MV-4-11 (cell line): ENCODE data around the gene RTP3.

ENCODE experiments used
- DNase-seq: peaks from one replicate; lab custom pipeline; 2025; lab: John Stamatoyannopoulos, UW

RTP3 gene

DNA sequence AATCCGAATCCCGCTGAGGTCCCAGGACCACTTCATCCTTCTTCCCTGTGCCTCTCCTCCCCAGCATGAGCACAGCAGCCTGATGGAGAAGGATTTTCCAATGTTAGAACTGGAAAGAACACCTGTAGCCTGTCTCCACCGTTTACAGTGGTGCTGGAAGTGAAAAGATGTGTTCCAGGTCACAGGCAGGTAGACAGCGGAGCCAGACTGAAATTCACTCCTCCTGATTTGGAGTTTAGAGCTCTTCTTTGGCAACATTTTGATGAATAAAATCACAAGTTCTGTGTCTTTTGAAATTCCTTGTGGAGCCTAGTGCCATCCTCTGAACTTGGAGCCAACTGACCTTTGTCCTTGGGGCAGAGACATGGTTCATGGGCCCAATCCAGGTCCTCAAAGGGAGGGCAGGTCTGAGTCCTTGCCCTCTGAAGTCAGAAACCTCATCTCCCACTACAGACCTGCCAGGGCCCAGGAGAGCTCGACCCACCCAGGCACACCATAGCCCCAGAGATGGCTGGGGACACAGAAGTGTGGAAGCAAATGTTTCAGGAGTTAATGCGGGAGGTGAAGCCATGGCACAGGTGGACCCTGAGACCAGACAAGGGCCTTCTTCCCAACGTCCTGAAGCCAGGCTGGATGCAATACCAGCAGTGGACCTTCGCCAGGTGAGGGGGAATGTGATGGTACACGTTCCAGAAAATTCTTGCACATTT lies at the start of gene RTP3:
TSS of gene RTP3 (plus strand) at position 421 of the 710 bp plus-strand sequence. CDS start at position 508, 87 bp downstream.
- no peak for DNase-seq

DNA sequence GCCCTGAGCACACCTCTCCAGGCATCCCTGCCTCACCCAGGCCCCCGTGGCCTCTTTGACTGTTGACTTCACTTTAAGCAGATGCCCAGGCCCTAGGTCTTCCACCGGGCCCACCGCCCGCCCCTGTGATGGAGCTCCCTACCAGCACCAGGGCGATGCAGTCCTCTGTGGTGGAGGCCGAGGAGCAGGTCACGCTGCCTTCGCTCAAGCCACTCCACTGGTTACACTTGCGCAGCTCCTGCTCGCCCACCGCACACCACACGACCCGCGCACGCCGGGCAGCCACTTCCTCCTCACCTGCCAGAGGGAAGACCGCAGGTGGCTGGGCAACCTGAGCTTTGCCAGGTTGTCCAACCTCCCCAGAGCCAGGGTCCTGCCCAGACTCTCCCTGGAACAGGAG lies 49.1 kb upstream of the RTP3 start:
- DNase-seq, result no peak

GRCh38 chr3:46449755-46450552 lies 47.8 kb upstream of the RTP3 start:
- DNase-seq, result no peak

GRCh38 chr3:46453526-46454208 lies 44.1 kb upstream of the RTP3 start:
- no peak for DNase-seq

DNA sequence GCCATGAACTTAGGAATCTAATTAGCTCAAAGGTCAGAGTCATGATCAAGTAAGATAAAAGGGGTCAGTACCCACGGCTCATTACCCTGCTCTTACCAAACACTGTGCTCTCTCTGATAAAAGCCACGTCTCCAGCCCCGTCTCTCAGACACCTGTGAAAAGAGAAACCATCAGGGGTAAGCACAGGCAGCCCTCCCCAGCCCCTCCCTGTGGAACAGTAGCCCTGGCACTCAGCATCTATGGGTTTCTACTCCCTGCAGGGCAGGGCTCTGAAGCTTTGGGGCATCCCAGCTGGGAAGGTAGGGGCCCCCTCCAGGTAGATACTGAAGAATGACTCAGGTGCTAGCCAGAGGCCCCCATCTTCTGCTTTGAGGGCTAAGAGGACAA lies 43.6 kb upstream of the RTP3 start:
- DNase-seq, result no peak

DNA sequence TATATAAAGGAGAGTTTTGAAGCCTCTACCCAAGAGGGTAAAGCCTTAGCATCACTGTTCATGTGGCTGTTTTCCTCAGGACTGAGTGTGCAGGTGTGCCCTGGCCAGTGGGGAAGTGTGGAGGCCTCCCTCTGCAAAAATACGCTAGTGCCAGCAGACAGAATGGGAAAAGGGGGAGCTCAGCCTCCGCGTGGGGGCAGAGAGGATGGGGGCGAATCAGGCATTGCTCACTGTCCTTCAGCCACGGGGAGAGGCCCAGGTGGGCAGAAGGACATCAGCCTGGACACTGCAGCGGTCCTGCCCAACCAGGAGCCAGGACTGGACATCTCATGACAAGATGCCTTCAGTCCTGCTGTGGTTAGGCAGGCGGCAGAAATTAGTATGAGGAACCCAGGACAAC lies 43.2 kb upstream of the RTP3 start:
- DNase-seq, result no peak

- no peak for DNase-seq
These were observed 42.3 kb upstream of the RTP3 start for GRCh38 chr3:46455231-46456115.

GRCh38 chr3:46456118-46456517 lies 41.7 kb upstream of the RTP3 start:
- no peak for DNase-seq

DNA sequence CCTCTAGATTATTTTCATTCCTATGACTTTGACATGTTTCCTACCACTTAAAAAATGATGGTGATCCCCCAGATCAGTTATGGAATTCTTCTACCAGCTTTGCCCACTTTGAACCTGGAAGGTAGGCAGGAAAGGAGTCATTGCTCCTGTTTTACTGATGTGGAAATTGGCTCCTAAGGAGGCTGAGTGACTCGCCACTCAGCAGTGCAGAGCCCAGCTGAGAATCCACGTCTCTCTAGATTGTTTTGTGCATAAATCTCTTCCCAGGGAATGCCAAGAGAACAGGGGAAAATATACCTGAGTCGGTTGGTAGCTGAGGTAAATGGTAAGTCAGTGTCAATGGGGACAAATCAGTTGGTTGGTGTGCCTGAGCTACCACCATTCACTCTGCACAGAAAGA lies 37.7 kb upstream of the RTP3 start:
- DNase-seq, result no peak

GRCh38 chr3:46462111-46462510 lies 35.7 kb upstream of the RTP3 start:
- DNase-seq, result peak; percentile 89

DNA sequence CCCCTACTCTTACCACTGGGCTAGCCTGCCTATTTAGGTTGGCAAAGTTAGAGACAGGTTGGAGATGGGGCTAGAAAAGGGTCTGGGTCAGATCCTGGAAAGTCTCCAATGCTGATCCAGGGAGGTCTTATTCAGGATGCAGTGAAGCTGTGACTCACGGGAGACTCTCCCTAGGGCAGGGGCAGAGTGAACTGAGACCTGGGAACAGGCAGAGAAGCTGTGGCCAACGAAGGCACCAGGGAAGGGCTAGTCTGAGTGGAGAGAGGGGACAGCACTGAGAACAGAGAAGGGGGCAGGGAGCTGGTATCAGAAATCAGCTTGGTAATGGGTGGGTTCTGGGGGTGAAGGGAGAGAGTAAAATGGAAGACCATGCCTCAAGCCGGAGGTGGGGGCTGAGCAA lies 35.3 kb upstream of the RTP3 start:
- DNase-seq, result no peak

- DNase-seq, result no peak
These were observed 34.5 kb upstream of the RTP3 start for GRCh38 chr3:46463120-46463867.

DNA sequence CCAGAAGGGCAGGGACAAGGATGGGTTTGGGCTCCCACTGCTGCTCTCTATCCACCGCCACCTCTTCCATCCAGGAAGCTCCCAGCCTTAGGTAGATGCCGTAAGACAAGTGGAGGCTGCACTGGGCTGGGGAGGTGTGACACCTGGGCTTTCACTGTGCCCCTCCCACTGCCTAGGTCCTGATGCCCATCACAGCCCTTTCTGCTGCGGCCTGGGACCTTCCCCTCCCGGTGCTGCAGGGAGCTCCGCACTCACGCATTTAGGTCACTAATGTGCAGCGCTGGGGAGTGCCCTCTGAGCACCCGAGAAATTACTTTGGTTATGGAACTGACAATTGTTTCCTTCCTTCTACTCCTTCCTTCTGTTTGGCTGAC lies 33.9 kb upstream of the RTP3 start:
- DNase-seq, result no peak

- DNase-seq, result no peak
These were observed 33.2 kb upstream of the RTP3 start, which contains the start of gene LTF for GRCh38 chr3:46464326-46465195. Gene LTF (minus strand): TSS chr3:46464905. CDS start chr3:46464867, 38 bp downstream.

GRCh38 chr3:46465196-46465520 lies 32.6 kb upstream of the RTP3 start:
- DNase-seq, result no peak

- no peak for DNase-seq
These were observed 31.5 kb upstream of the RTP3 start for GRCh38 chr3:46466273-46466672.

GRCh38 chr3:46466871-46467403 lies 30.8 kb upstream of the RTP3 start:
- DNase-seq, result no peak

DNA sequence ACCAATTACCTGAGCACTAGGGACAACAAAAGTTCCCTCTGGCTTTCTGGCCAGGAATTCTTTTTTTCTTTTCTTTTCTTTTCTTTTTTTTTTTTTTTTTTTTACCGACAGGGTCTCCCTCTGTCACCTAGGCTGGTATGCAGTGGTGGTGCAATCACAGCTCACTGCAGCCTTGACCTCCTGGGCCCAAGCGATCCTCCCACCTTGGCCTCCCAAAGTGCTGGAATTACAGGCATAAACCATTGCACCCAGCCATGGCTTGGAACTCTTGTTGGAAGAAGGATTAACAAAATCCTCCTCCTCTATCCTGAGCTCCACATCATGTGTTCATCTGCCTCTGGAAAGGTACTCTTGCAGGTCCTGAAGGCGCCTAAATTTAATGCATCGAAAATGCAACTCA lies 30.2 kb upstream of the RTP3 start:
- no peak for DNase-seq

DNA sequence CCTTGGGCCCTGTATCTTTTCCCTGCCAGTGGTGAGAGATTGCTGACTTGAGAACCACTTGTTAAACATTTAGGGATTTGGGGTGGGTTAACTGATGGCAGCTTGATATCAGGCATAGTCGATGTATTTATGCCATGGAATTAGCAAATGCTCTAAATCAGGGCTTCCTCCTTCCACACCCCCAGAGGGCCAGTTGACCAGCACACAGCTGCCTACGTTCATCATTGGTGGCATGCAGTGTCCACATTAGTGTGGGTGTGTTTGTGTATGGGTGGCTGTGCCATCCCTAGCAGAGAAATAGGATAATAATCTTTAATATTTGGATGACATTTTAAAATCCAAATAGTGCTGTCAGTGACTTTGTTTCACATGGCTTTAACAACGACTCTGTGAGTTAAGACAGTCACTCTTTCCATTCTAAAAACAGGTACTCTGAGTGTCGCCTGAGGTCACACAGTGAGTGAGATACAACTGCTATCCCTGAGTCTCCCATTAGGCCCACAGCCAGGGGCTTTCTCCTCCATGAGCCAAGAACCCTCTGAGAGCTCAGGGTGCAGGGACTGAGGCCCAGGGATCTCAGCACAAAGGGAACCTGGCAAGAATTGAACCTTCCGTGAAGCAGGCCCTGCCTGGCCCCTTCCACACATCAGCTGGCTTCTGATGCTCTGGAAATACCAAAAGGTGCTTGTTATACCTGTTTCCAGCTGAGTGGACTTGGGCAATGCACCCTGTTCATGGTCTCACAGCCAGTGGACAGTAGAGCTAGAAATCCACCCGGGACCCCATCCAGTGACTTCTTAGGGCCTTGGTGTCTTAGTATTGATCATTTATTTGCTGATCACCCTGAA lies 28.8 kb upstream of the RTP3 start:
- no peak for DNase-seq
